K562 (cell line): ENCODE data around the gene OOSP3. TPM values are rescaled to one million over a fixed set of nuclear protein-coding genes. Genes with fewer than 3 reads are reported as not detected.

Experiments used
- ZBED1 ChIP-seq: IDR thresholded peaks from 2 replicates; pipeline ENCODE4 v1.6.1; 2014
- polyA plus RNA-seq, 8 experiments: library from polyadenylated mRNA; depleted of rRNA in 4 of 8; stranded (reverse) in 5 of 8; unstranded in 3 of 8; fragments of >200 nt; fragmentation: Nextera tagmentation in 2 of 8; fragmentation: Illumina TruSeq in 1 of 8; extraction: Ambion mirVana in 2 of 8; extraction: Trizol in 1 of 8; gene quantifications; 2 replicates each; pipeline versions ENCODE4 v1.2.1 to v1.2.3, GENCODE V29; 2011 to 2014; ENCODE audit warnings: inconsistent platforms in 1 of 8, missing spikeins in 1 of 8
- total RNA-seq, 7 experiments: library from RNA; depleted of rRNA in 6 of 7; stranded (reverse); fragments of >200 nt in 6 of 7; fragmentation: Illumina TruSeq in 2 of 7; extraction: Trizol in 2 of 7; gene quantifications; 2 replicates each; pipeline versions ENCODE4 v1.2.1 to v1.2.3, GENCODE V29; 2011 to 2021; ENCODE audit warnings: low replicate concordance in 1 of 7
- TF ChIP-seq, protein P1 (sequence below): sonication (generic); formaldehyde crosslinking; IDR thresholded peaks from 2 replicates; pipeline ENCODE4 v1.8.0; 2023; ENCODE audit warnings: mild to moderate bottlenecking, missing genetic modification reagents
- TF ChIP-seq, protein P2 (sequence below): fragments of 250-450 bp; sonication (Bioruptor Pico); IDR thresholded peaks from 2 replicates; pipeline ENCODE4 v1.9.0; 2021; ENCODE audit warnings: mild to moderate bottlenecking, inconsistent platforms

Gene OOSP3
- total and polyA plus RNA-seq, 9 of the 15 experiments (the other 6 are each of a cell fraction or from before 2014, with no cell fraction given), result 0.09 to 0.32 (median 0.15) TPM; not detected in 6

DNA sequence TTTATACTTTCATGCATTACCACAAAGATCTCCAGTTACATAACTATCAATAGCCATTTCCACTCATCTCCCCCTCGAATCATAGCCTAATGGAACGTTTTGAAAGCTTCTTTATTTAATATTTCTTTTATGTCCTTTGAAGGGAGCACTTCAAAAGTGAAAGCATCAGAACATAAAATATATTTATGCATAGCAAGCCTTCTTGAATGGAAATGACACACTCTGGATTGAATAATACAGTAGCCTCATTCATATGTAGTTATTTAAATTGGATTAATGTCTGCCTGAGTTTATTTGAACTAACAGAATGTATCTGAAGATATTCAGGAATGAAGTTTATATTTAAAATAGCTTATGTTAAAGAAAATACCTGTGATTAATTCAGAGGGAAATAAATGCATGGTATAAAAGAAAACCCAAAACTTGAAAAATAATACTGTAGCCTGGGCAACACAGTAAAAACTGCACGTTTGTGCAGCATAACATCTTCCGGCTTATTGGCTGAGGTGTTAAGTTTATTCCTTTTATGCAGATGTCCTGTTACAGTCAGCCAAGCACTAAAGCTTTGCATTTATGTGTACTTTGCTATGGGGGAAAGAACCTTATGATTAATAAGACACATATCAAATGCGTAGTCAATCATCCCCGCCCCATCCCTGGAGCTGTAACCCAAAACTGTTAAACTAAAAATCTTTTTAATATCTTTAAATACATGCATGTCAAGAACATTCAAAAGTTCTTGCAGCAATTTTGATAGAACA is 22.0 kb downstream of the OOSP3 start (continued):
- TF ChIP-seq, protein P1, sequence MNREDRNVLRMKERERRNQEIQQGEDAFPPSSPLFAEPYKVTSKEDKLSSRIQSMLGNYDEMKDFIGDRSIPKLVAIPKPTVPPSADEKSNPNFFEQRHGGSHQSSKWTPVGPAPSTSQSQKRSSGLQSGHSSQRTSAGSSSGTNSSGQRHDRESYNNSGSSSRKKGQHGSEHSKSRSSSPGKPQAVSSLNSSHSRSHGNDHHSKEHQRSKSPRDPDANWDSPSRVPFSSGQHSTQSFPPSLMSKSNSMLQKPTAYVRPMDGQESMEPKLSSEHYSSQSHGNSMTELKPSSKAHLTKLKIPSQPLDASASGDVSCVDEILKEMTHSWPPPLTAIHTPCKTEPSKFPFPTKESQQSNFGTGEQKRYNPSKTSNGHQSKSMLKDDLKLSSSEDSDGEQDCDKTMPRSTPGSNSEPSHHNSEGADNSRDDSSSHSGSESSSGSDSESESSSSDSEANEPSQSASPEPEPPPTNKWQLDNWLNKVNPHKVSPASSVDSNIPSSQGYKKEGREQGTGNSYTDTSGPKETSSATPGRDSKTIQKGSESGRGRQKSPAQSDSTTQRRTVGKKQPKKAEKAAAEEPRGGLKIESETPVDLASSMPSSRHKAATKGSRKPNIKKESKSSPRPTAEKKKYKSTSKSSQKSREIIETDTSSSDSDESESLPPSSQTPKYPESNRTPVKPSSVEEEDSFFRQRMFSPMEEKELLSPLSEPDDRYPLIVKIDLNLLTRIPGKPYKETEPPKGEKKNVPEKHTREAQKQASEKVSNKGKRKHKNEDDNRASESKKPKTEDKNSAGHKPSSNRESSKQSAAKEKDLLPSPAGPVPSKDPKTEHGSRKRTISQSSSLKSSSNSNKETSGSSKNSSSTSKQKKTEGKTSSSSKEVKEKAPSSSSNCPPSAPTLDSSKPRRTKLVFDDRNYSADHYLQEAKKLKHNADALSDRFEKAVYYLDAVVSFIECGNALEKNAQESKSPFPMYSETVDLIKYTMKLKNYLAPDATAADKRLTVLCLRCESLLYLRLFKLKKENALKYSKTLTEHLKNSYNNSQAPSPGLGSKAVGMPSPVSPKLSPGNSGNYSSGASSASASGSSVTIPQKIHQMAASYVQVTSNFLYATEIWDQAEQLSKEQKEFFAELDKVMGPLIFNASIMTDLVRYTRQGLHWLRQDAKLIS (CRISPR knock-in tag), result no peak
- TF ChIP-seq, protein P2, sequence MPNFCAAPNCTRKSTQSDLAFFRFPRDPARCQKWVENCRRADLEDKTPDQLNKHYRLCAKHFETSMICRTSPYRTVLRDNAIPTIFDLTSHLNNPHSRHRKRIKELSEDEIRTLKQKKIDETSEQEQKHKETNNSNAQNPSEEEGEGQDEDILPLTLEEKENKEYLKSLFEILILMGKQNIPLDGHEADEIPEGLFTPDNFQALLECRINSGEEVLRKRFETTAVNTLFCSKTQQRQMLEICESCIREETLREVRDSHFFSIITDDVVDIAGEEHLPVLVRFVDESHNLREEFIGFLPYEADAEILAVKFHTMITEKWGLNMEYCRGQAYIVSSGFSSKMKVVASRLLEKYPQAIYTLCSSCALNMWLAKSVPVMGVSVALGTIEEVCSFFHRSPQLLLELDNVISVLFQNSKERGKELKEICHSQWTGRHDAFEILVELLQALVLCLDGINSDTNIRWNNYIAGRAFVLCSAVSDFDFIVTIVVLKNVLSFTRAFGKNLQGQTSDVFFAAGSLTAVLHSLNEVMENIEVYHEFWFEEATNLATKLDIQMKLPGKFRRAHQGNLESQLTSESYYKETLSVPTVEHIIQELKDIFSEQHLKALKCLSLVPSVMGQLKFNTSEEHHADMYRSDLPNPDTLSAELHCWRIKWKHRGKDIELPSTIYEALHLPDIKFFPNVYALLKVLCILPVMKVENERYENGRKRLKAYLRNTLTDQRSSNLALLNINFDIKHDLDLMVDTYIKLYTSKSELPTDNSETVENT, result no peak
- no peak for TF ChIP-seq ZBED1
- TF ChIP-seq, all 486 proteins: peak for 0
